NCI-H128 (cell line): ENCODE data around the gene CCDC63.
"Not testable (repeated sequence)": the region's sequence is repeated elsewhere in the genome, so short reads cannot be mapped to it uniquely, and the experiment has no call there.

Experiments used
- DNase-seq: peaks from one replicate; lab custom pipeline; 2025; ENCODE audit not compliant: unreplicated experiment; lab: John Stamatoyannopoulos, UW

The CCDC63 gene

DNA sequence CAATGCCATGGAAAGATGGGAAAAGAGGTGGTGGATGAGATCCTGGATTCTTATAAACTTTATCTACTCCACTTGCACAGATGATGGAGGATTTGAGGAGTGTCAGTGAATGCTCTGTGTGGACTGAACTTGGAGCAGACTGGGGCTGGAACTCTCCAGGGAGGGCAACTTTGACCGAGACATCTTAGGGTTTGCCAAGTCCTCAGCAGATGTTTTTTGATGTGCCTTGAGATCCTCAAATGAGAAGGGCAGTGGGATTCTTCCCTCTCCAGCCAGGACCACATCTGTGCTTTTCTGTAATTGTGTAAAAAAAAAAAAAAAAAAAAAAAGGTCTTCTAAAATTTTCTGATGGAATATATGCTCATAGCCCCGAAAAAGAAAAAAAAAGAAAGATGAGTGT lies 96.6 kb downstream of the CCDC63 start:
- DNase-seq = no peak

- no peak for DNase-seq
These were observed 101.3 kb downstream of the CCDC63 start for GRCh38 chr12:110948041-110948440.

DNA sequence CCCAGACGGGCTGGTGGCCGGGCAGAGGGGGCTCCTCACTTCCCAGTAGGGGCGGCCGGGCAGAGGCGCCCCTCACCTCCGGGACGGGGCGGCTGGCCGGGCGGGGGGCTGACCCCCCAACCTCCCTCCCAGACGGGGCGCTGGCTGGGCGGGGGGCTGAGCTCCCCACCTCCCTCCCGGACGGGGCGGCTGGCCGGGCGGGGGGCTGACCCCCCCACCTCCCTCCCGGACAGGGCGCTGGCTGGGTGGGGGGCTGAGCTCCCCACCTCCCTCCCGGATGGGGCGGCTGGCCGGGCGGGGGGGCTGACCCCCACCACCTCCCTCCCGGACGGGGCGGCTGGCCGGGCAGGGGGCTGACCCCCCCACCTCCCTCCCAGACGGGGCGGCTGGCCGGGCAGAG lies 103.7 kb downstream of the CCDC63 start:
- DNase-seq = not testable (repeated sequence)

GRCh38 chr12:110950867-110951266 lies 104.1 kb downstream of the CCDC63 start:
- not testable (repeated sequence) for DNase-seq
